DMS53 treated with DMSO at 0.1 percent for 48 hours (cell line): ENCODE results near the gene CHTF18.
"Not testable (repeated sequence)": the region's sequence is repeated elsewhere in the genome, so short reads cannot be mapped to it uniquely, and the experiment has no call there.

Experiments used
- DNase-seq: peaks from one replicate; lab custom pipeline; 2025; ENCODE audit not compliant: unreplicated experiment; lab: John Stamatoyannopoulos, UW

CHTF18 gene

DNA sequence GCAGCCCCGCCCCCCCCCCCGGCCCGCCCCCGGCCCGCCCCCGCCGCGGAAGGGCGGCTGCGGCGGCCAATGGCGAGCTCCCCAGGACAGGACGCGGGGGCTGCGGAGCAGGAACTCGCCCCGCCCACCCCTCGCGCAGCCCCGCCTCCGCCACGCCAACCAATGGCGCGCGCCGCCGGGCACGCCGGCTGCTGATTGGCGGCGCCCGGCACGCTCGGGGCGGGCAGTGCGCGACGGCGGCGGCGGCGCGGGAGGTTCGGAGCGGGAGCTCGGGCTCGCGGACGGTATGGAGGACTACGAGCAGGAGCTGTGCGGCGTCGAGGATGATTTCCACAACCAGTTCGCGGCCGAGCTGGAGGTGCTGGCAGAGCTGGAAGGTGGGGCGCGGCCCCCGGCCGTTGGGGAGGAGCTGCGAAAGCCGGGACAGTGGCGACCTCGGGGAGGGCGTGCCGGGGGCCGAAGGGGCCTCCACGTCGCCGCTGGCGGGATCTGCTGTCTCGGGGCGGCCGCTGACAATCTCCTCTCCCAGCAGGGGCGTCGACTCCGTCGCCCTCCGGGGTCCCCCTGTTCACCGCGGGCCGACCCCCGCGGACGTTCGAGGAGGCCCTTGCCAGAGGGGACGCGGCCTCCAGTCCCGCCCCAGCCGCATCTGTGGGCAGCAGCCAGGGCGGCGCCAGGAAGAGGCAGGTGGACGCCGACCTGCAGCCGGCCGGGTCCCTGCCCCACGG is at the start of gene CHTF18:
TSS of gene CHTF18 (plus strand) at position 222 of the 728 bp plus-strand sequence. CDS start at position 287, 65 bp downstream.
- peak; percentile 44 for DNase-seq

DNA sequence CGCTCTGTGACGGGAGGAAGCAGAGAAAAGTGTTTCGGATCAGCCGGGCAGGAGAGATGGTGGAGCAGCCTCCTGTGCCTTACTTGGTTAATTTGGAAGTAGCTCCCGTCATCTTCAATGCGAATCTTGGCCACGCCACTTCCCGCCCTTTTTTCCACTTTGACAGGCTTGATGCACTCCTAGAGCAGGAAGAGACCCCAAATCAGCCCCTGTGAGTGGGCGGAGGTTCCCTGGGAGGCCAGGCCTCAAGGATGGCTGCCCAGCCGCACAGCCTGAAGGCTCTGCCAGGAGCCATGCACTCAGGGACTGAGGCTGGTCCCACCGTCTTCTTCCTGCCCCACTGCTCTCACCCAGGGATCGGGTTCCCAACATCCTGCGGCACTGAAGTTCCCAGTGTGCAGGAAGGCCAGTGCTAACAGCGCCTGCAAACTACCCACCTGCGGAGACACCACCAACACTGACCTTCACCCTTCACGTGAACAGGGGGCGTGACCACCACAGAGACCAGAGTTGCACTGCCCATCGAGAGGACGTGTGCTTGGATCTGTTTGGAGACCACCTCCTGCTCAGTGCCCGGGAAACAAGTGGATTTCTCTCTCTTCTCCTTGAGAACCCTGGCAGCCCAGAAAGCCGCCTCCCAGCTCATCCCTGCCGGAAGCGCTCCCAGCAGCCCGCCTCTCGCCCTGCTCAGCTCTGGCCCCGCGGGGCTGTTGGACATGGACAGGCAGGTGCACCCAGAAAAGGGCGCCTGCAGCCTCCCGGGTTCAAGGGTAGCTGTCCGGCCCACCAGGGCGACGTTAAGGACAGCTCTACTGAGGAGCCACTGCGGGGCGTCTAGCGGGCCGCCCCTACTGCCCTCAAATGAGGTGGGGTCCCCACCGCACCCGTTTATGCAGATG is 48.6 kb upstream of the CHTF18 start:
- DNase-seq, result no peak

DNA sequence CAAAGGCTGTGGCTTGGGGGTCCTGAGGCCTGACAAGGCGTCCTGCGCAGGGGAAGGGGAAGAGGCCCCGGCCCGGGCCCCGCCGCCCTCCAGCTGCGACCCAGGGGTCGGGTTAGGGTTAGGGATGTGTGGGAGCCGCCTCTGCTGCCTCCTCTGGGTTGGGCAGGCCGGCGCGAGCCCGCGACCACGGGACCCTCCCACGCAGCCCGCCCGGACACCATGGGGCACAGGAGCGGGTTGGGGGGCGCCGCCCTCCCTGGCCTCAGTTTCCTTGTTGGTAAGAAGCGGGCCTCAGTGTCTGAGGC is 48.0 kb upstream of the CHTF18 start:
- no peak for DNase-seq

DNA sequence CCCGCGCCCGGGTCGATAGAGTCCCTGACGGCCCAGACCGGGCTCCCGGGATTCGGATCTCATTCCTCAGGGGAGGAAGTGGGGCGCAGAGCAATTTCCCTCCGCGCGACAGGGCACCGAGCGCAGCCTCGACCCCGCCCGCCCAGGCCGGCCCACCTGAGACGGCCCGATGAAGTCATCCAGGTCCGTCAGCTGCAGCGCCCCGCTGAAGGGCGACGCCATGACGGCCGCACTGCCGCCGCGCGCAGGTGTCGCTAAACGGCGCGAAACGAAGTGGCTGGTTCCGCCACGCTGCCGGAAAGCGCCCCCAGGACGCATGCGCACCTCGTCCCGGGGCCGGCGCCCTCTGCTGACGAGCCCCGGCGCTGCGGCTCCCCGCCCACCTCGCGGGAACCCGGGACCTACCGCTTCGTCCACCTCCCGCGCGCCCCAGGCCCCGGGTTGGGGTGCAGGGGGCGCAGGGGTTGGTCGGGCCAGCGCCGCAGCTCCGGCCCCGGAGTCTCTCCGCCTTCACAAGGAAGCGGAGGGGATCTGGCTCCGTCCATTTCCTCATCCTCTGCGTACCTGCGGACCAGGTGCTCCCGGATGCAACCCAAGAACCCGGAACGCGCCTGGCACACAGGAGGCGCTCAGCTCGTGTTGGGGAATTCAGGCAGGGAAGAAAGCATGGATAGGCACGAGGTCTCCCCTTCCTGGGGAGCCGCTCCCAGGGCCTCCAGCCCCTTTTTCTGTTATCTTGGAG is 47.5 kb upstream of the CHTF18 start, which contains the start of gene CIAO3:
TSS of gene CIAO3 (minus strand) at position 234 of the 742 bp plus-strand sequence. CDS start at position 222, 12 bp downstream.
- DNase-seq, result peak; percentile 64

DNA sequence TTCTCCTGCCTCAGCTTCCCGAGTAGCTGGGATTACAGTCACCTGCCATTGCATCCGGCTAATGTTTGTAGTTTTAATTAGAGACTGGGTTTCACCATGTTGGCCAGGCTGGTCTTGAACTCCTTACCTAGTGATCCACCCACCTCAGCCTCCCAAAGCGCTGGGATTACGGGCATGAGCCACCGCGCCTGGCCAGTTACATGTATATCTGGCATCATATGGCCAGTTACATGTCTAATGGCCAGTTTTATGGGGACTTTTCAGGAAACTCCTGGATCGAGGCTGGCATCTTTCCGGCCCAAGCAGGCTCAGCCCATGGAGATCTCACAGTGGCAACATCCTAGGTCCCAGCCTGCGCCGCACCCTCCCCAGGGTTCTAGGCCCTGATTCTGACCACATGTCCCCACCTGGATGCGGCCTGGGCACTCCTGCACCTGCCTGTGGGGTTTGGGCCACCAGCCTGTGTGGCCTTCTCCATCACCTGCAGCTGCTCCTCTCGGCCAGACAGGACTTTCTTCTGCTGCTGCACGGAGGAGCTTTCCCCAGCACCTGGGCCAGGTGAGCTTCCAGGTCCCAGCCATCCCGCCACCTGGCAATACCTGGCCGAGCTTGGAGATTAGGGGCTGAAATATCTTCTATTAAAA is 46.3 kb upstream of the CHTF18 start:
- no peak for DNase-seq

DNA sequence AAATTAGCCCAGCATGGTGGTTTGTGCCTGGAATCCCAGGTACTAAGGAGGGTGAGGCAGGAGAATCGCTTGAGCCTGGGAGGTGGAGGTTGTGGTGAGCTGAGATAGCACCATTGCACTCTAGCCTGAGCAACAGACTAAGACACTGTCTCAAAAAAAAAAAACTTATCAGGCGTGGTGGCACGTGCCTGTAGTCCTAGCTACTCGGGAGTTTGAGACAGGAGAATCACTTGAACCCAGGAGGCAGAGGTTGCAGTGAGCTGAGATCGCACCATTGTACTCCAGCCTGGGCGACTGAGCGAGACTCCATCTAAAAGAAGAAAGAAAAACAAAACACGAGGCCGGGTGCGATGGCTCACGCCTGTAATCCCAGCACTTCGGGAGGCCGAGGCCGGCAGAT is 45.5 kb upstream of the CHTF18 start:
- not testable (repeated sequence) for DNase-seq

- DNase-seq, result no peak
Observed at GRCh38 chr16:743794-744500, 44.5 kb upstream of the CHTF18 start.

- DNase-seq, result no peak
Observed at GRCh38 chr16:745739-746138, 42.7 kb upstream of the CHTF18 start.

- DNase-seq, result no peak
Observed at GRCh38 chr16:746637-747036, 41.8 kb upstream of the CHTF18 start.

DNA sequence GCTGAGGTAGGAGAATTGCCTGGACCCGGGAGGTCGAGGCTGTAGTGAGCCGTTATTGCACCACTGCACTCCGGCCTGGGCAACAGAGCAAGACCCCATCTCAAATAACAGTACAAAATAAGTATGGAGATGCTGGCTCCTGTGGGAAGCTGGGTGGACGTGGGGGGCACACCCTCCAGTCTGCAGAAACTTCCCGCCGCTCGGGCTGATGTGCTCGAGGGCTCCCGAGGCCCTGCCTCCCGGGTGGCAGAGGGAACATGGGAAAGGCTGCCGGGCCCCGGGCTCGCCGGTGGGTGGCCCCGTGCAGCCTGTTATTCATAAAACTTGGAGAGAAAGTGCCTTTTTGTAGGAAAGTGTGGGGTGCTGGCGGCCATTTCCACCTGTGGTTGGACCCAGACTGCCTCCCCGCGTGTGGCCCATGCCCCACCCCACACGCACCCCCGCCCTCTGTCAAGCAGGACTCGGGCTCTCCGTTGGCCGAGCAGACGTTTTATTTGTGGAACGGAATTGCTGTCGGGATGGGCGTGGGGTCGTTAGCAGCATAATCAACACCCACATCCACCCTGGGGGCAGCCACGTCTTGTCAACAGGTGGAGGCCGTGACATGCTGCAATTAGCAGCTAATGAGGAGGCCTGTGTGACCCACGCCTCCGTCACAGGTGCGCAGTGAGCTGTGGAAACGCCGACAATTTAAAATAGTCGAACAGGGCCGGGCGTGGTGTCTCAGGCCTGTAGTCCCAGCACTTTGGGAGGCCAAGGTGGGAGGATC is 40.3 kb upstream of the CHTF18 start:
- no peak for DNase-seq

- DNase-seq, result no peak
Observed at GRCh38 chr16:749010-749409, 39.4 kb upstream of the CHTF18 start.

DNA sequence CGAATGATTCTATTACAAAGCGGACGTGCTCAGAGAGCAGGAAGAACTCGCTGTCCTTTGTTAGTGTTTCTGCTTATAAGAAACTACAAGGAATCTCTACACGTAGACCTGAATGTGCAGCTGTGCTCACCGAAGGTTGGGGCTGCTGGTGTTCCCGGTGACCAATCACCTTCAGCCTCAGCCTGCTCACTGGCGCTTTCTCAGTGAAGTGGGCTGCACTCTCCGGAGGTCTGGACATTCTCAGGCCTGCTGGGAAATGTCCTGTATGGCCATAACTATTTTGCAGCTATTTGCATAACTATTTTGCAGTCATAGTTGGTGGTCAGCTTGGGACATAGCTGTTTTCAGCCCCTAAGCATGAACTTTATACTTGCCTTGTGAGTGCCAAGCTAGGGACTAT is 37.9 kb upstream of the CHTF18 start:
- no peak for DNase-seq

- DNase-seq, result no peak
Observed at GRCh38 chr16:751152-752006, 37.0 kb upstream of the CHTF18 start.

DNA sequence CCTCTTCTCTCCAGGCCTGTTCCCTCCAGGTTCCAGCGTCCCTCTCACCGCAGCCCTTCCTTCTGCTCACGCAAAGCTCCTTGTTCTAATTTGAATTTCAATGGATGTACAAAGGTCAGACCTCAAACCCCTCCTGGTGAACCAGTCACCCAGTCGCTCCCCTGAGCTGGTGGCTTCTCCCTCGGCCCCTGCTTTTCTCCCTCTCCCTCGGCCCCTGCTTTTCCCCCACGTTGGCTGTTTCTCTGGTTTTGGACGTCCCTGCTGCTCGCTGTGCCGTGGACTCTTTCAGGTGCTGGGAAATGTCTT is 36.5 kb upstream of the CHTF18 start:
- DNase-seq, result no peak

DNA sequence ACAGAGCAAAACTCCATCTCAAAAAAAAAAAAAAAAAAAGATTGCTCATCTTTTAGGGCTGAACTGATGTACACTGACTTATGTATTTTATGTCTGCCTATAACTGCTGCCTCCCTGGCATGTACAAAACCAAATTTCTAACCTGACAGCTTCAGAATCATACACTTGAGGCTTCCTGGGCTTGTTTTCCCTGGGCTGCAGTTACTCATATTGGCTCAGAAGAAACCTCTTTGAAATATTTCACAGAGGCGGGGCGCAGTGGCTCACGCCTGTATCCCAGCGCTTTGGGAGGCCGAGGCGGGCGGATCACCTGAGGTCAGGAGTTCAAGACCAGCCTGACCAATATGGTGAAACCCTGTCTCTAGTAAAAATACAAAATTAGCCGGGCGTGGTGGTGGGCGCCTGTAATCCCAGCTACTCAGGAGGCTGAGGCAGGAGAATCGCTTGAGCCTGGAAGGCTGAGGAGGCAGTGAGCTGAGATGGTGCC is 34.3 kb upstream of the CHTF18 start:
- not testable (repeated sequence) for DNase-seq

GRCh38 chr16:754656-755055 is 33.8 kb upstream of the CHTF18 start:
- no peak for DNase-seq

DNA sequence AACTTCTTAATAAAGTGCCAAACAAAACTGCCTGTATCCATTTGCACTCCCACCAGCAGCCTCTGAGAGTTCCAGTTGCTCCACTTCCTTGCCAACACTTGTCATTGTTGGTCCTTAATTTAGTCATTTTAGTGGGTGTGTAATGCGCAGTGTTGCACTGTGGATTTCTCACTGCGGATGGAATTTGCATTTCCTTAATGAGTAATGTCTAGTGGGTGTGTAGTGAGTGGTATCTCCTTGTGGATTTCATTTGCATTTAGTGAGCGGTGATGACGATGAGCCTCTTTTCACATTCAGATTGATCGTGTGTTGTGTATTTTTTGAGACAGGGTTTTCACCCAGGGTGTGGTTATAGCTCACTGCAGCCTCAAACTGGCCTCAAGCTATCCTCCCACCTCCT is 32.0 kb upstream of the CHTF18 start:
- DNase-seq, result no peak

DNA sequence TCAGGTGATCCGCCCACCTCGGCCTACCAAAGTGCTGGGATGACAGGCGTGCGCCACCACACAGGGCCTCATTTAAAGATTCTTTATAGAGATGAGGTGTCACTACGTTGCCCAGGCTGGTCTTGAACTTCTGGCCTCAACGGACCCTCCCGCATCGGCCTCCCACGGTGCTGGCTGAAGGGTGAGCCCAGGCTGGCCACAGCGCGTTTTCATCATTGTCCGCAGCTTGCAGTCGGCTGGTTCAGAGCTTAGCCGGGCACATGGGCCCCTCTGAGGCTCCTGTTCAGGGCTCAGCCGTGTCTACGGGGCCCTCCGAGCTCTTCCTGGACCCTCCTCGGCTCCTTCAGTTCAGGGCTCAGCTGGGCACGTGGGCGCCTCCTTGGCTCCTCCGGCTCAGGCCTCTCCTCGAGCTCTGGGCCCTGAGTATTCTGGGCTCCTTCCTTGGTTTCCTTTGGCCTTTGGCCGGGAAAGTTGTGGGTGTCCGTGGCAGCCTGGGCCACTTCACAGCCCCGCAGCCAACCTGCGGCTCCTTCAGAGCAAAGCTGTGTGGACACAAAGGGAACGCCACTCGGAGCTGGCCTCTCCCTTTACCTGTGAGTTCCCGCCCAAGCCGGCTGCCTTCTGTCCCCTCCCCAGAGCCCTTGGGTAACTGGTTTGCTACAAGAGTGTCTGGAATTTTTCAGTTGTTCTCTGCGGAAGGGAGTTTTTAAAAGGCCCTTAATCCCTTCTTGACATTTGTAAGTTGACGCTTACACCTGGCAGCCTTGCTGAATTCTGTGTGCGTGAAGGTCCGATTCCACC is 29.1 kb upstream of the CHTF18 start:
- DNase-seq, result peak; percentile 17
